ENCODE results near the gene LSM4. TPM values are rescaled to one million over a fixed set of nuclear protein-coding genes. Genes with fewer than 3 reads are reported as not detected.

LSM4 gene
- total and polyA plus RNA-seq, 2 of the 13 experiments (the other 11 are each of a cell fraction or from before 2014, with no cell fraction given) = 65.8 to 166 TPM

DNA sequence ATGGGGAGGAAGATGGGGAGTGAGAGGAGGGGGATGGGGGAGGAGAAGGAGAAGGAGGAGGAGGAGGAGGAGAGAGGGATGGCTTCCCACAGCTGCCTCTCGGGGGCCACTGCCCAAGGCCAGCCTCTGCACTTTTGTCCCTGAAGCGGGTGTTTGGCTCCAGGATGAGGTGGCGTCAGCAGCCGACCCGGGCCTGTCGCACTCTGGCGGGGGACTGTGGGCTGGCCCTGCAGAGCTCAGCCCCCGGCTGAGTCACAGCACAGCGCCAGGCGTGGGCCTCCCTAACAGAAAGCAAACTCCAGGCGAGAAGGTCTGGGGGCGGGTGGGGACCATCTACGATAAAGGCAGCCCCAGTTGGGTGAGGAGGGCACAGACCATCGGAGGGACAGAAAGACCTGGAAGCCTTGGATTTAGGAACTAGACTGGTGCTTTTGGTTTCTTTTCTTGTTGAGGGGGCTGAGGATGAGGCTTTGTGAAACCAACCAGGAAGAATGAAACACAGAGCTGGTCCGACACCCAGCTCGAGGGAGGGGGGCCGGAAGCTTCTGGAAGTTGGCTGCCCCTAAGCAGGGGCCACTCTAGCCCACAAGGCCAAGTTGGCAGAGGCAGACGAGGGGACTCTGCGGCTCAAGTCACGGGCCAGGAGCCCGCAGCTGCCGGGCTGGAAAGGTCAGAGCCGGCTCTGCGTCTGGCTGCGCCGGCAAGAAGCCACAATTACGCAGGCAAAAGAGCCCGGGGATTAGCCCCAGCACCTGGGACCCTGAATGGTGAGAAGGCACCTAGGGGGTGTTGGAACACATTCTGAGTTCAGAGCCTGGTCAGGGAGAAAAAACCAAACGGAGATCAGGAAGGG is 18.2 kb downstream of the LSM4 start (continued):
- TF ChIP-seq, protein P1, sequence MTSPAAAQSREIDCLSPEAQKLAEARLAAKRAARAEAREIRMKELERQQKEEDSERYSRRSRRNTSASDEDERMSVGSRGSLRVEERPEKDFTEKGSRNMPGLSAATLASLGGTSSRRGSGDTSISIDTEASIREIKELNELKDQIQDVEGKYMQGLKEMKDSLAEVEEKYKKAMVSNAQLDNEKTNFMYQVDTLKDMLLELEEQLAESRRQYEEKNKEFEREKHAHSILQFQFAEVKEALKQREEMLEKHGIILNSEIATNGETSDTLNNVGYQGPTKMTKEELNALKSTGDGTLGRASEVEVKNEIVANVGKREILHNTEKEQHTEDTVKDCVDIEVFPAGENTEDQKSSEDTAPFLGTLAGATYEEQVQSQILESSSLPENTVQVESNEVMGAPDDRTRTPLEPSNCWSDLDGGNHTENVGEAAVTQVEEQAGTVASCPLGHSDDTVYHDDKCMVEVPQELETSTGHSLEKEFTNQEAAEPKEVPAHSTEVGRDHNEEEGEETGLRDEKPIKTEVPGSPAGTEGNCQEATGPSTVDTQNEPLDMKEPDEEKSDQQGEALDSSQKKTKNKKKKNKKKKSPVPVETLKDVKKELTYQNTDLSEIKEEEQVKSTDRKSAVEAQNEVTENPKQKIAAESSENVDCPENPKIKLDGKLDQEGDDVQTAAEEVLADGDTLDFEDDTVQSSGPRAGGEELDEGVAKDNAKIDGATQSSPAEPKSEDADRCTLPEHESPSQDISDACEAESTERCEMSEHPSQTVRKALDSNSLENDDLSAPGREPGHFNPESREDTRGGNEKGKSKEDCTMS (CRISPR knock-in tag; conservative IDR thresholded peaks at IDR 0.05) = no peak
- TF ChIP-seq SAFB2 (CRISPR knock-in tag; IDR thresholded peaks at IDR 0.05; ENCODE audit: borderline replicate concordance, low read depth) (peak; percentile 12; the same call in 1 of the 2 replicates), MAF1 (CRISPR knock-in tag; IDR thresholded peaks at IDR 0.05; ENCODE audit: borderline replicate concordance) (no peak), SRSF4 (IDR thresholded peaks at IDR 0.05; ENCODE audit: low read depth, low read length, poor library complexity, severe bottlenecking) (no peak), MEIS1 (CRISPR knock-in tag; IDR thresholded peaks at IDR 0.05; ENCODE audit: borderline replicate concordance) (peak; percentile 64; the same call in 1 of the 2 replicates), TOE1 (CRISPR knock-in tag; IDR thresholded peaks at IDR 0.05) (no peak), KDM3A (CRISPR knock-in tag; IDR thresholded peaks at IDR 0.05; ENCODE audit: low read depth) (no peak), MAZ (IDR thresholded peaks at IDR 0.05; ENCODE audit: borderline replicate concordance, low read depth, low read length) (peak; percentile 81), MAZ (CRISPR knock-in tag; IDR thresholded peaks at IDR 0.05; ENCODE audit: low read depth) (peak; percentile 93), ZC3H4 (CRISPR knock-in tag; IDR thresholded peaks at IDR 0.05; ENCODE audit: borderline replicate concordance) (no peak), NR2F2 (IDR thresholded peaks at IDR 0.05; ENCODE audit: borderline replicate concordance, low read depth) (0 out of 2 replicates have a peak, but pooled peaks have one; percentile 29), GZF1 (CRISPR knock-in tag; IDR thresholded peaks at IDR 0.05) (no peak), ZBTB10 (CRISPR knock-in tag; IDR thresholded peaks at IDR 0.05; ENCODE audit: borderline replicate concordance) (no peak), ZNF660 (CRISPR knock-in tag; IDR thresholded peaks at IDR 0.05; ENCODE audit: borderline replicate concordance, low read depth) (no peak), ZNF713 (CRISPR knock-in tag; IDR thresholded peaks at IDR 0.05) (no peak), ZNF513 (CRISPR knock-in tag; conservative IDR thresholded peaks at IDR 0.05) (no peak)
- TF ChIP-seq, protein P2, sequence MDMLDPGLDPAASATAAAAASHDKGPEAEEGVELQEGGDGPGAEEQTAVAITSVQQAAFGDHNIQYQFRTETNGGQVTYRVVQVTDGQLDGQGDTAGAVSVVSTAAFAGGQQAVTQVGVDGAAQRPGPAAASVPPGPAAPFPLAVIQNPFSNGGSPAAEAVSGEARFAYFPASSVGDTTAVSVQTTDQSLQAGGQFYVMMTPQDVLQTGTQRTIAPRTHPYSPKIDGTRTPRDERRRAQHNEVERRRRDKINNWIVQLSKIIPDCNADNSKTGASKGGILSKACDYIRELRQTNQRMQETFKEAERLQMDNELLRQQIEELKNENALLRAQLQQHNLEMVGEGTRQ (IDR thresholded peaks at IDR 0.05; ENCODE audit: low read depth, low read length) = no peak
- TF ChIP-seq, protein P2 (CRISPR knock-in tag; IDR thresholded peaks at IDR 0.05; ENCODE audit: borderline replicate concordance) = no peak
- TF ChIP-seq, protein P3, sequence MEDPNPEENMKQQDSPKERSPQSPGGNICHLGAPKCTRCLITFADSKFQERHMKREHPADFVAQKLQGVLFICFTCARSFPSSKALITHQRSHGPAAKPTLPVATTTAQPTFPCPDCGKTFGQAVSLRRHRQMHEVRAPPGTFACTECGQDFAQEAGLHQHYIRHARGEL (CRISPR knock-in tag; IDR thresholded peaks at IDR 0.05) = no peak
